Mesothelial cell of epicardium (in vitro differentiated cells): ENCODE measurements around the gene BCL11B. TPM values are rescaled to one million over a fixed set of nuclear protein-coding genes. Genes with fewer than 3 reads are reported as not detected.

Source experiments
- DNase-seq, 2 experiments: peaks; one replicate each; pipeline ENCODE4 v3.0.0; 2021; ENCODE audit warnings: low spot score in 2 of 2; ENCODE audit not compliant: unreplicated experiment in 2 of 2
- H3K27ac Mint-ChIP-seq: 2 replicates; pipeline ENCODE4 v1.8.0; 2021; ENCODE audit warnings: mixed read lengths
- H3K27me3 Mint-ChIP-seq: 2 replicates; pipeline ENCODE4 v1.8.0; 2021; ENCODE audit warnings: low read depth, mixed read lengths
- H3K36me3 Mint-ChIP-seq: 2 replicates; pipeline ENCODE4 v1.8.0; 2021; ENCODE audit warnings: mixed read lengths
- H3K4me1 Mint-ChIP-seq: 2 replicates; pipeline ENCODE4 v1.8.0; 2021; ENCODE audit warnings: mixed read lengths
- H3K4me3 Mint-ChIP-seq: 2 replicates; pipeline ENCODE4 v1.8.0; 2021; ENCODE audit warnings: mild to moderate bottlenecking, moderate library complexity, mixed read lengths
- H3K9me3 Mint-ChIP-seq: 2 replicates; pipeline ENCODE4 v1.8.0; 2021; ENCODE audit warnings: mixed read lengths
- total RNA-seq: library from RNA; stranded (reverse); gene quantifications from 3 replicates; pipeline ENCODE4 v1.2.1, GENCODE V29; 2021
- TF ChIP-seq, protein P1 (sequence below): fragments of 200-600 bp; sonication (generic); IDR thresholded peaks from one replicate; pipeline ENCODE4 v1.5.0; 2021; ENCODE audit warnings: antibody characterized with exemption; ENCODE audit not compliant: unreplicated experiment

BCL11B gene
- total RNA-seq, 1 donor from 2014 or later = 11.8 TPM

DNA sequence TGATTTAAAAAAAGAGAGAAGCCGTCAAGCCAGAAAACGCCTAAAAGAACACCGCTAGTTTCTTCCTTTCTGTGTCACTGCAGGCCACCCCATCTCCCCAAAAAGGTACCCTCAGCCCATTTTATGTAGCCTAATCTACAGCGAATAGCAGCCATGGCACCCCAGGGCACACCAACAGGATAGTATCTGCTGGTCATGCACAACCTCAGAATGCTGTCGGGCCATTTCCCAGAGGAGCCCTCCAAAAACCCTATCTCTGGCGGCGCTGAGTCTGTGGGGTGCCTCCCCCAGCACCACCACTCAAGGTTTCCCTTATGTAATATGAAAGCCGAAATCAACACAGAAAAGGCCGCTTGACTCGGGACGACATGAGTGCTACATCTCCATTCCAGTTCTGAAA lies 98.9 kb downstream of the BCL11B start:
- H3K4me1 Mint-ChIP-seq = peaks cover 15% of the 10 kb centered on the region
- H3K27ac Mint-ChIP-seq = no peak overlapping the region
- H3K9me3 Mint-ChIP-seq = no peaks in the 10 kb centered on the region
- H3K36me3 Mint-ChIP-seq = peaks cover 8% of the 10 kb centered on the region
- no peak overlapping the region for H3K4me3 Mint-ChIP-seq
- H3K27me3 Mint-ChIP-seq = no peaks in the 10 kb centered on the region
- TF ChIP-seq, protein P1, sequence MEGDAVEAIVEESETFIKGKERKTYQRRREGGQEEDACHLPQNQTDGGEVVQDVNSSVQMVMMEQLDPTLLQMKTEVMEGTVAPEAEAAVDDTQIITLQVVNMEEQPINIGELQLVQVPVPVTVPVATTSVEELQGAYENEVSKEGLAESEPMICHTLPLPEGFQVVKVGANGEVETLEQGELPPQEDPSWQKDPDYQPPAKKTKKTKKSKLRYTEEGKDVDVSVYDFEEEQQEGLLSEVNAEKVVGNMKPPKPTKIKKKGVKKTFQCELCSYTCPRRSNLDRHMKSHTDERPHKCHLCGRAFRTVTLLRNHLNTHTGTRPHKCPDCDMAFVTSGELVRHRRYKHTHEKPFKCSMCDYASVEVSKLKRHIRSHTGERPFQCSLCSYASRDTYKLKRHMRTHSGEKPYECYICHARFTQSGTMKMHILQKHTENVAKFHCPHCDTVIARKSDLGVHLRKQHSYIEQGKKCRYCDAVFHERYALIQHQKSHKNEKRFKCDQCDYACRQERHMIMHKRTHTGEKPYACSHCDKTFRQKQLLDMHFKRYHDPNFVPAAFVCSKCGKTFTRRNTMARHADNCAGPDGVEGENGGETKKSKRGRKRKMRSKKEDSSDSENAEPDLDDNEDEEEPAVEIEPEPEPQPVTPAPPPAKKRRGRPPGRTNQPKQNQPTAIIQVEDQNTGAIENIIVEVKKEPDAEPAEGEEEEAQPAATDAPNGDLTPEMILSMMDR = no peak
- DNase-seq = no peak

DNA sequence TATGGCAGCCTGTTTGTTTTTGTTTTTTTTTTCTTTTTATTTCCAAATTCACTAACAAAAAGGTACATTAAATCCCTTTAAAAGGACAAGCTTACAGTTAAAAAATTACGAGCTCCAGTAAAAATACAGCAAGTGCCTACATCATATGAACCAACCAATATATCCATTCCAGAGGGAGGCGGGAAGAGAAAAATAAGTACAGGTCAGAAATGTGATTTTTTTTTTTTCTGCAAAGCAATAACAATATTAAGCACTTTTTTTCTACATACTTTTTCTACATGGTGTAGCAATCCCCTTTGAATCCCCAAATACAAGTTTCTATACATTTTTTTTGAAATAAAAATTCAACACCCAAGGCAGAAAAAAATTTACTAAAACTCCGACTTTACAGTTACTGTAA lies 100.6 kb downstream of the BCL11B start:
- Mint-ChIP-seq H3K27ac (no peak overlapping the region), H3K4me1 (no peaks in the 10 kb centered on the region), H3K4me3 (no peak overlapping the region), H3K36me3 (peaks cover 7% of the 10 kb centered on the region), H3K27me3 (no peaks in the 10 kb centered on the region), H3K9me3 (no peaks in the 10 kb centered on the region)
- TF ChIP-seq, protein P1 = no peak
- DNase-seq = no peak

DNA sequence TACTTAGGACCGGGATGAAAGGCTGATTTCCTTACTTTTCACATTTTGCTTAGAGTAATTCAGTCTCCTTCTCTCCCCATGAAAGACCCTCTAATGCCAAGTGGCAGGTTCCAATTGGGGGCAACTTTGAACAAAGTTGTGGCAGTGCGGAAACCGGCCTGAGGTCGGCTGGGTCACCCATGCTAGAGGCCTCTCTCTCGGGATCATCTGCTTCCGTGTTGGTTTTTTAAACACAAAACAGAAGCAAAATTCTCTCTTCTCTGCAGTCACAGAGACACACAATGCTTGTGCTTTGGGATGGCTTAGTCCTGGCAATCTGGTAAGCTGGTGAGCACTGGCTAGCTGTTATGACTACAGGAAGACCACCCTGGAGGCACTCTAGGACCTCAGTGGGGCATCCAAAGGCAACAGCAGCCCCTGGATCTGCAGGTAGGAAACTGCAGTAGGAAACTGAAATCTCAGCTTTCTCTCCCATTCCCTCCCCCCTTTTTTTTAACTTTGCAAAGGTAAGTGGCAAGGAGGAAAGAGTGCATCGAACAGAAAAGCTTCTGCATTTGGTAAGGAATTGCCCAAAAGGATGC lies 102.1 kb downstream of the BCL11B start:
- TF ChIP-seq, protein P1 = no peak
- no peak overlapping the region for H3K27ac Mint-ChIP-seq
- DNase-seq = no peak
- H3K4me3 Mint-ChIP-seq = no peak overlapping the region
- H3K4me1 Mint-ChIP-seq = no peaks in the 10 kb centered on the region
- H3K9me3 Mint-ChIP-seq = no peaks in the 10 kb centered on the region
- peaks cover 6% of the 10 kb centered on the region for H3K36me3 Mint-ChIP-seq
- H3K27me3 Mint-ChIP-seq = no peaks in the 10 kb centered on the region

DNA sequence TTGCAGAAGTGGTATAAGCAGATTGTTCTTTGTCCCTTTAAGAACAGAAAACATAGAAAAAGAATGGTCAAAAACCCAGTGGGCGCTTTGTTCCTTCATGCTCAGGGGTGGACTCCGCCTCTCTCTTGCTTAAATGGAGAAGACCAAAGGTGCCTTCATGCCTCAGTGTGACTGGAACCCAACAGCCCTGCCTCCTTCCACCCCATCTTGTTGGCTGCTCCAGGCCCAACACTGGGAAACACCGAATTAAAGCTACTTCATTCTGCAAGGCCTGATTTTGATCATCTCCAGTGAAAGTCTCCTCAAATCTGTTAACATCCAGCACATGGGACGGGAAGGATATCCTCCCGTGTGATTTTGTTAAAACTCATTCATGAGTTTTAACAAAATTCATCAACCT lies 103.7 kb downstream of the BCL11B start:
- Mint-ChIP-seq H3K36me3 (no peaks in the 10 kb centered on the region), H3K4me1 (no peaks in the 10 kb centered on the region), H3K4me3 (no peak overlapping the region), H3K27ac (no peak overlapping the region), H3K9me3 (no peaks in the 10 kb centered on the region), H3K27me3 (no peaks in the 10 kb centered on the region)
- no peak for DNase-seq
- TF ChIP-seq, protein P1 = no peak

DNA sequence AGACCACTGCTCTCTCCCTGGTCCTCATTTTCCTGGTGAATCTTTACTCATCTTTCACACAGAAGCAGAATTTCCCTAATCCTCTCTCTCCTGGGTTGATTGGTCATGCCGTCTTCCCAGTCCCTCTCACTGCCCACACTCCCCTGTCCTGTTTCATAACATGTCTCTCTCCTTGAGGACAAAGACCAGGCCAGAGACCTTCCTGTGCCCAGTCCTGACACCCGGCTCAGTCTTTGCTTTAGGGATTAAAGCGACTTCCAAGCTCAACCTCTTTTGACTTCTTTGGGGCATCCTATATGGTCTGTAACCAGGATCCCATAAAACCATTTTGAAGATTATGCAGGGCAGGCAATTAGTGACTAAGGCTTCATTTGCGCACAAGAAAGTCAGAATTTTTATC lies 105.5 kb downstream of the BCL11B start:
- no peak for DNase-seq
- H3K27ac Mint-ChIP-seq = no peak overlapping the region
- no peak overlapping the region for H3K4me3 Mint-ChIP-seq
- H3K36me3 Mint-ChIP-seq = no peaks in the 10 kb centered on the region
- no peaks in the 10 kb centered on the region for H3K27me3 Mint-ChIP-seq
- peaks cover 3% of the 10 kb centered on the region for H3K9me3 Mint-ChIP-seq
- H3K4me1 Mint-ChIP-seq = no peaks in the 10 kb centered on the region
- TF ChIP-seq, protein P1 = no peak

DNA sequence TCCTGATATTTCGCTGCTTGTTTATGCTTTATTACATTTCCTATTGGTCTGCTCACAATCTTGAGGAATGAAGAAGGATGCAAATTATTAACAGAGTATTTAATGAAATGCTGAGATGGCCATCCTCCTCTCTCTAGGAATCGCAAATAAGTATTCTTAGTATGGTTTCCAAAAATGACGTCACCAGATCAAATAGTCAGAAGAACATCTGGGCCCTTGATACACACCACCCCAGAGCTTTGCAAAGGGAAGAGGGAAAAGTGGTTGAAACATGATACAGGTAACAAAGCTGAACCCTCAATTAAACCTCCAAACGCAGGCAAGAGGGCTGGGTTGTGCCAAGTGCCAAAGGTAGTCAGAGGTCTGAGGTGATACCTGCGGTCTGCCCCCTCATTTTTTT lies 107.3 kb downstream of the BCL11B start:
- no peak for DNase-seq
- no peak overlapping the region for H3K4me3 Mint-ChIP-seq
- TF ChIP-seq, protein P1 = no peak
- H3K36me3 Mint-ChIP-seq = no peaks in the 10 kb centered on the region
- peaks cover 8% of the 10 kb centered on the region for H3K9me3 Mint-ChIP-seq
- H3K27ac Mint-ChIP-seq = no peak overlapping the region
- H3K4me1 Mint-ChIP-seq = no peaks in the 10 kb centered on the region
- no peaks in the 10 kb centered on the region for H3K27me3 Mint-ChIP-seq
